GM19023 (cell line): ENCODE measurements around the gene CACNA1C.

Experiments used
- ATAC-seq: cut with Tn5 transposase; IDR thresholded peaks from one replicate; pipeline ENCODE4 v1.9.1; 2021; ENCODE audit warnings: mild to moderate bottlenecking, moderate library complexity; ENCODE audit not compliant: unreplicated experiment

The CACNA1C gene

GRCh38 chr12:2435511-2435910, 382.7 kb downstream of the CACNA1C start:
- no peak for ATAC-seq

- no peak for ATAC-seq
These were observed 386.7 kb downstream of the CACNA1C start for GRCh38 chr12:2439332-2440100.

GRCh38 chr12:2443776-2444175, 391.0 kb downstream of the CACNA1C start:
- no peak for ATAC-seq

- ATAC-seq: no peak
These were observed 393.2 kb downstream of the CACNA1C start for GRCh38 chr12:2445968-2446367.

GRCh38 chr12:2447861-2448260, 395.1 kb downstream of the CACNA1C start:
- ATAC-seq: no peak

- no peak for ATAC-seq
These were observed 396.8 kb downstream of the CACNA1C start for GRCh38 chr12:2449586-2449985.

- no peak for ATAC-seq
These were observed 397.8 kb downstream of the CACNA1C start for GRCh38 chr12:2450553-2450952.

- ATAC-seq: no peak
These were observed 398.2 kb downstream of the CACNA1C start for GRCh38 chr12:2451025-2451424.

GRCh38 chr12:2451497-2451896, 398.7 kb downstream of the CACNA1C start:
- ATAC-seq: no peak

- no peak for ATAC-seq
These were observed 400.4 kb downstream of the CACNA1C start for GRCh38 chr12:2453076-2453760.

GRCh38 chr12:2453761-2454090, 400.9 kb downstream of the CACNA1C start:
- ATAC-seq: no peak

- no peak for ATAC-seq
These were observed 401.9 kb downstream of the CACNA1C start for GRCh38 chr12:2454601-2455177.

- ATAC-seq: no peak
These were observed 402.6 kb downstream of the CACNA1C start for GRCh38 chr12:2455410-2455809.

- no peak for ATAC-seq
These were observed 403.5 kb downstream of the CACNA1C start for GRCh38 chr12:2456122-2456812.

GRCh38 chr12:2456813-2457186, 404.0 kb downstream of the CACNA1C start:
- no peak for ATAC-seq

GRCh38 chr12:2457215-2457932, 404.6 kb downstream of the CACNA1C start:
- no peak for ATAC-seq

GRCh38 chr12:2457933-2458414, 405.2 kb downstream of the CACNA1C start:
- no peak for ATAC-seq

- no peak for ATAC-seq
These were observed 407.4 kb downstream of the CACNA1C start for GRCh38 chr12:2460051-2460670.

- ATAC-seq: no peak
These were observed 408.3 kb downstream of the CACNA1C start for GRCh38 chr12:2461046-2461445.

GRCh38 chr12:2461645-2462044, 408.9 kb downstream of the CACNA1C start:
- no peak for ATAC-seq
